GM12878 (cell line): ENCODE results near the gene TNFAIP8L3. TPM values are rescaled to one million over a fixed set of nuclear protein-coding genes. Genes with fewer than 3 reads are reported as not detected.

Source experiments
- ATAC-seq: fragments of 200-7000 bp; cut with Tn5 transposase; 3 replicates; pipeline ENCODE4 v1.9.1; 2020; ENCODE audit warnings: mild to moderate bottlenecking, moderate library complexity
- BruUV-seq: library from RNA; stranded (reverse); fragments of 400-500 nt; replicated peaks from 2 replicates; lab custom pipeline; 2021; lab: Mats Ljungman, UMichigan
- CTCF ChIA-PET: fragments of 300-600 bp; sonication (Branson Sonifier 250); formaldehyde crosslinking; extraction: SDS; loops from one replicate; lab custom pipeline; 2021; ENCODE audit warnings: inconsistent platforms; lab: Yijun Ruan, JAX
- POLR2A ChIA-PET: fragments of 350-600 bp; formaldehyde crosslinking; extraction: SDS; loops from one replicate; lab custom pipeline; 2021; ENCODE audit warnings: inconsistent platforms; lab: Charles Lee
- RAD21 ChIA-PET: fragments of 300-600 bp; sonication (Branson Sonifier 250); formaldehyde crosslinking; loops from one replicate; lab custom pipeline; 2023; ENCODE audit warnings: antibody characterized with exemption; ENCODE audit not compliant: unreplicated experiment; lab: Charles Lee
- SMC1A ChIA-PET: fragments of 300-600 bp; sonication (Branson Sonifier 250); formaldehyde crosslinking; loops from one replicate; lab custom pipeline; 2023; ENCODE audit not compliant: unreplicated experiment, uncharacterized antibody; lab: Charles Lee
- DNase-seq: peaks from one replicate; pipeline ENCODE4 v3.0.0-alpha.2; 2011; ENCODE audit warnings: low read depth, low spot score
- FAIRE-seq: peaks from 3 replicates; lab custom pipeline; 2011; peaks lifted over from hg19 to GRCh38; lab: Jason Lieb, UNC
- H2AFZ ChIP-seq: 2 replicates; pipeline ENCODE4 v1.6.0; 2011; ENCODE audit warnings: low read depth, low read length, control low read depth; ENCODE audit not compliant: control insufficient read depth
- H3K27ac ChIP-seq: 2 replicates; pipeline ENCODE4 v1.5.1; 2011; ENCODE audit warnings: control low read depth; ENCODE audit not compliant: control insufficient read depth, insufficient read depth
- H3K27me3 ChIP-seq, 2 experiments: replicated peaks in 1 of 2; 2 replicates each; pipeline versions ENCODE4 v1.6.0 to v1.6.1; 2011; ENCODE audit warnings: low read length in 1 of 2; ENCODE audit not compliant: control insufficient read depth in 2 of 2, insufficient read depth in 2 of 2
- H3K36me3 ChIP-seq, 2 experiments: 2 replicates each; pipeline ENCODE4 v1.5.1; 2011; ENCODE audit warnings: low read length in 1 of 2; ENCODE audit not compliant: control insufficient read depth in 2 of 2, insufficient read depth in 2 of 2
- H3K4me1 ChIP-seq: 2 replicates; pipeline ENCODE4 v1.6.1; 2011; ENCODE audit warnings: mild to moderate bottlenecking, low read length, moderate library complexity, mixed read lengths; ENCODE audit not compliant: control insufficient read depth, insufficient read depth
- H3K4me2 ChIP-seq: 2 replicates; pipeline ENCODE4 v1.6.0; 2011; ENCODE audit warnings: control low read depth; ENCODE audit not compliant: control insufficient read depth, insufficient read depth
- H3K4me3 ChIP-seq: fragments of 200-600 bp; sonication (generic); 2 replicates; pipeline ENCODE4 v1.5.1; 2016
- H3K79me2 ChIP-seq: 2 replicates; pipeline ENCODE4 v1.6.0; 2011; ENCODE audit warnings: low read length; ENCODE audit not compliant: control insufficient read depth, insufficient read depth
- H3K9ac ChIP-seq: 2 replicates; pipeline ENCODE4 v1.8.0; 2011; ENCODE audit warnings: low read length, control low read depth, mixed read lengths; ENCODE audit not compliant: control insufficient read depth, insufficient read depth
- H3K9me3 ChIP-seq: replicated peaks from 3 replicates; pipeline ENCODE4 v1.5.1; 2011; ENCODE audit warnings: mild to moderate bottlenecking, low read length; ENCODE audit not compliant: control insufficient read depth, insufficient read depth
- H4K20me1 ChIP-seq: 2 replicates; pipeline ENCODE4 v1.6.0; 2011; ENCODE audit not compliant: control insufficient read depth, insufficient read depth
- CREB1 ChIP-seq: IDR thresholded peaks from 2 replicates; pipeline ENCODE4 v1.6.1; 2012; ENCODE audit warnings: low read depth, mild to moderate bottlenecking, inconsistent platforms
- ELK1 ChIP-seq: IDR thresholded peaks from 2 replicates; pipeline ENCODE4 v1.6.1; 2012; ENCODE audit warnings: low read depth, low read length, improper control_type of control experiment
- FOS ChIP-seq: IDR thresholded peaks from 3 replicates; pipeline ENCODE4 v1.6.1; 2011; ENCODE audit warnings: borderline replicate concordance; ENCODE audit not compliant: insufficient read length; ENCODE audit errors: extremely low read depth
- MTA3 ChIP-seq: IDR thresholded peaks from 2 replicates; pipeline ENCODE4 v1.6.1; 2012; ENCODE audit warnings: low read length, inconsistent platforms, borderline replicate concordance
- NFYB ChIP-seq: IDR thresholded peaks from 2 replicates; pipeline ENCODE4 v1.6.1; 2011; ENCODE audit warnings: low read depth, mild to moderate bottlenecking, low read length, improper control_type of control experiment, moderate library complexity; ENCODE audit not compliant: insufficient read depth
- NR2F1 ChIP-seq: fragments of 450-650 bp; conservative IDR thresholded peaks from 2 replicates; pipeline ENCODE4 v1.6.1; 2017; ENCODE audit warnings: mild to moderate bottlenecking
- POLR2AphosphoS2 ChIP-seq: IDR thresholded peaks from 2 replicates; pipeline ENCODE4 v1.6.1; 2011; ENCODE audit warnings: low read depth, mild to moderate bottlenecking, low read length, improper control_type of control experiment, moderate library complexity
- REST ChIP-seq: IDR thresholded peaks from 2 replicates; pipeline ENCODE4 v1.6.1; 2012; ENCODE audit warnings: mild to moderate bottlenecking, low read depth, low read length
- TCF12 ChIP-seq: IDR thresholded peaks from 2 replicates; pipeline ENCODE4 v1.6.1; 2011; ENCODE audit warnings: low read depth, mild to moderate bottlenecking, low read length
- ZBTB33 ChIP-seq: fragments of 450-650 bp; IDR thresholded peaks from 2 replicates; pipeline ENCODE4 v1.6.1; 2017; ENCODE audit warnings: mild to moderate bottlenecking
- ZNF592 ChIP-seq: fragments of 450-650 bp; IDR thresholded peaks from 2 replicates; pipeline ENCODE4 v1.6.1; 2017; ENCODE audit warnings: mild to moderate bottlenecking, moderate library complexity
- WGBS: methylation state at CpG from one replicate; pipeline ENCODE4 v1.1.6; 2016; ENCODE audit warnings: low lambda C conversion rate; ENCODE audit not compliant: insufficient replicate concordance, insufficient coverage; ENCODE audit errors: missing lambda C conversion rate; 5-methylcytosine and 5-hydroxymethylcytosine counted together
- in situ Hi-C: fragments of 300-500 bp; cut with MboI; formaldehyde crosslinking; loops from 9 replicates; pipeline ENCODE4 v1.14.3; 2018; ENCODE audit warnings: mixed read lengths
- intact Hi-C: fragments of 100-400 bp; cut with micrococcal nuclease; formaldehyde crosslinking; loops from one replicate; pipeline ENCODE4 v1.14.2; 2022; ENCODE audit not compliant: unreplicated experiment
- polyA plus RNA-seq, 11 experiments: library from polyadenylated mRNA; depleted of rRNA in 4 of 11; unstranded in 6 of 11; stranded (reverse) in 5 of 11; fragments of >200 nt; fragmentation: Nextera tagmentation in 4 of 11; fragmentation: Illumina TruSeq in 1 of 11; extraction: Ambion mirVana in 4 of 11; extraction: Trizol in 1 of 11; gene quantifications; 1 replicate in 1 of 11; 2 replicates in 10 of 11; pipeline versions ENCODE4 v1.2.1 to v1.2.3, GENCODE V29; 2011 to 2016; ENCODE audit warnings: inconsistent platforms in 2 of 11, missing spikeins in 2 of 11, low read depth in 1 of 11
- total RNA-seq, 4 experiments: library from RNA; depleted of rRNA in 3 of 4; stranded (reverse); fragments of >200 nt in 3 of 4; fragmentation: Illumina TruSeq in 1 of 4; extraction: Trizol in 1 of 4; gene quantifications; 2 replicates each; pipeline versions ENCODE4 v1.2.1 to v1.2.3, GENCODE V29; 2013 to 2021

Gene TNFAIP8L3
- total and polyA plus RNA-seq, 10 of the 15 experiments (the other 5 are each of a cell fraction or from before 2014, with no cell fraction given): 0.22 TPM; not detected in 9

- TF ChIP-seq REST (no peak), NR2F1 (no peak), MTA3 (no peak), ELK1 (no peak), POLR2AphosphoS2 (no peak)
These were observed 50.5 kb downstream of the TNFAIP8L3 start (continued) for GRCh38 chr15:51044037-51044727.

GRCh38 chr15:51038974-51039319 lies 55.8 kb downstream of the TNFAIP8L3 start:
- POLR2A ChIA-PET: no interaction called here
- TF ChIP-seq CREB1: no peak
- TF ChIP-seq ZBTB33: no peak
- no peak for TF ChIP-seq TCF12
- no peak for TF ChIP-seq ZNF592
- no peak for TF ChIP-seq FOS
- TF ChIP-seq NFYB: no peak

More at GRCh38 chr15:51038974-51039319, 55.8 kb downstream of the TNFAIP8L3 start:
- no peaks in the 10 kb centered on the region for H3K36me3 ChIP-seq
- DNase-seq: no peak
- SMC1A ChIA-PET: interaction anchor here (0.6 kb wide), 1 partner anchor 513 kb away, joined by 3 read pairs; no protein-coding TSS in a partner anchor
- no peak overlapping the region for H3K9ac ChIP-seq
- no peaks in the 10 kb centered on the region for H3K9me3 ChIP-seq
- ATAC-seq: no peak
- no TSS peak for BruUV-seq
- no peaks in the 10 kb centered on the region for H3K27me3 ChIP-seq
- H3K79me2 ChIP-seq: no peaks in the 10 kb centered on the region
- H3K4me1 ChIP-seq: no peaks in the 10 kb centered on the region
- H3K27ac ChIP-seq: no peak overlapping the region
- no peak overlapping the region for H3K4me2 ChIP-seq
- in situ Hi-C loops: no loop called here
- intact Hi-C loops: no loop called here
- no peak overlapping the region for H3K4me3 ChIP-seq
- H2AFZ ChIP-seq: no peak overlapping the region
- H4K20me1 ChIP-seq: no peaks in the 10 kb centered on the region
- FAIRE-seq: no peak
- RAD21 ChIA-PET: no interaction called here
- CTCF ChIA-PET: no interaction called here
- WGBS: 89% methylated on average over 2 of the region's 2 CpGs
